ENCODE measurements around the gene SNX19.

Gene SNX19

GRCh38 chr11:130829920-130830511, 86.3 kb downstream of the SNX19 start:
- peaks cover 8% of the 10 kb centered on the region for H3K4me1 ChIP-seq (ENCODE audit: control insufficient read depth, insufficient read depth, low read length)
- no peaks in the 10 kb centered on the region for H3K27me3 ChIP-seq (ENCODE audit: control insufficient read depth, insufficient read depth, low read length)
- no peaks in the 10 kb centered on the region for H3K36me3 ChIP-seq (ENCODE audit: control insufficient read depth, insufficient read depth, low read length)
- no peak overlapping the region for H3K27ac ChIP-seq (ENCODE audit: low read depth, low read length)
- no peak overlapping the region for H3K4me3 ChIP-seq (ENCODE audit: low read length)
- no peak overlapping the region for H3K9ac ChIP-seq (ENCODE audit: low read length)

- Histone ChIP-seq H3K36me3 (ENCODE audit: control insufficient read depth, insufficient read depth, low read length) (no peaks in the 10 kb centered on the region), H3K9ac (ENCODE audit: low read length) (no peak overlapping the region), H3K27me3 (ENCODE audit: control insufficient read depth, insufficient read depth, low read length) (no peaks in the 10 kb centered on the region), H3K27ac (ENCODE audit: low read depth, low read length) (no peak overlapping the region), H3K4me1 (ENCODE audit: control insufficient read depth, insufficient read depth, low read length) (peaks cover 8% of the 10 kb centered on the region), H3K4me3 (ENCODE audit: low read length) (no peak overlapping the region)
Observed at GRCh38 chr11:130828741-130829140, 87.5 kb downstream of the SNX19 start.

GRCh38 chr11:130827451-130828377, 88.6 kb downstream of the SNX19 start:
- H3K9ac ChIP-seq (ENCODE audit: low read length) = no peak overlapping the region
- peak overlapping the region; percentile 66 for H3K27ac ChIP-seq (ENCODE audit: low read depth, low read length)
- H3K36me3 ChIP-seq (ENCODE audit: control insufficient read depth, insufficient read depth, low read length) = no peaks in the 10 kb centered on the region
- H3K27me3 ChIP-seq (ENCODE audit: control insufficient read depth, insufficient read depth, low read length) = no peaks in the 10 kb centered on the region
- H3K4me1 ChIP-seq (ENCODE audit: control insufficient read depth, insufficient read depth, low read length) = peaks cover 8% of the 10 kb centered on the region
- H3K4me3 ChIP-seq (ENCODE audit: low read length) = no peak overlapping the region

- Histone ChIP-seq H3K4me3 (ENCODE audit: low read length) (no peak overlapping the region), H3K4me1 (ENCODE audit: control insufficient read depth, insufficient read depth, low read length) (peaks cover 8% of the 10 kb centered on the region), H3K9ac (ENCODE audit: low read length) (no peak overlapping the region), H3K36me3 (ENCODE audit: control insufficient read depth, insufficient read depth, low read length) (no peaks in the 10 kb centered on the region), H3K27me3 (ENCODE audit: control insufficient read depth, insufficient read depth, low read length) (no peaks in the 10 kb centered on the region), H3K27ac (ENCODE audit: low read depth, low read length) (peak overlapping the region; percentile 66)
Observed at GRCh38 chr11:130826572-130826971, 89.7 kb downstream of the SNX19 start.

GRCh38 chr11:130825983-130826382, 90.3 kb downstream of the SNX19 start:
- Histone ChIP-seq H3K4me1 (ENCODE audit: control insufficient read depth, insufficient read depth, low read length) (peaks cover 8% of the 10 kb centered on the region), H3K27me3 (ENCODE audit: control insufficient read depth, insufficient read depth, low read length) (no peaks in the 10 kb centered on the region), H3K27ac (ENCODE audit: low read depth, low read length) (peak overlapping the region; percentile 66)

GRCh38 chr11:130825561-130825960, 90.7 kb downstream of the SNX19 start:
- Histone ChIP-seq H3K4me1 (ENCODE audit: control insufficient read depth, insufficient read depth, low read length) (peaks cover 8% of the 10 kb centered on the region), H3K27me3 (ENCODE audit: control insufficient read depth, insufficient read depth, low read length) (no peaks in the 10 kb centered on the region), H3K4me3 (ENCODE audit: low read length) (no peak overlapping the region), H3K36me3 (ENCODE audit: control insufficient read depth, insufficient read depth, low read length) (no peaks in the 10 kb centered on the region), H3K27ac (ENCODE audit: low read depth, low read length) (peak overlapping the region; percentile 66), H3K9ac (ENCODE audit: low read length) (no peak overlapping the region)

More at GRCh38 chr11:130825983-130826382, 90.3 kb downstream of the SNX19 start:
- Histone ChIP-seq H3K9ac (ENCODE audit: low read length) (no peak overlapping the region), H3K4me3 (ENCODE audit: low read length) (no peak overlapping the region), H3K36me3 (ENCODE audit: control insufficient read depth, insufficient read depth, low read length) (no peaks in the 10 kb centered on the region)

All from rectal smooth muscle tissue (tissue), 1 donor.